NCI-H2107 (cell line): Measurements from ENCODE around the gene AKT3.
"Not testable (repeated sequence)": the region's sequence is repeated elsewhere in the genome, so short reads cannot be mapped to it uniquely, and the experiment has no call there.

ENCODE experiments used
- DNase-seq: peaks from one replicate; lab custom pipeline; 2025; lab: John Stamatoyannopoulos, UW

AKT3 gene

DNA sequence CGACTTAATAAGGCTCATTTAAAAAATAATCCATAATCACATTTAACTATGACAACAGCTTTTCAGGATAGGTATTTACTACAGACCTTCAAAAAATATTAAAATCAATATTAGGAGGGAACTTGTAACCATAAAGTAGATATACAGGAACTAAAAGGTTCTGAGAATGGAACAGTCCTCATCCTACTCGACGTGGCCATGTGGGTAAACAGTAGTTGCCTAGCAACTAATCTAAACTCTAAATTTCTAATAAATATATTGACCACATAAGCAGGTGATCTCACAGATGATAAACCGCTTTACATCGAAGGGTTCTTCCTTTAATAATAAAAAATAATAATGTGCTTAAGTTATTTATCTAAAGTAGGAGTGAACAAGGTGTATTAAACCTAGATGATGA, 7.9 kb downstream of the AKT3 start:
- DNase-seq, result no peak

DNA sequence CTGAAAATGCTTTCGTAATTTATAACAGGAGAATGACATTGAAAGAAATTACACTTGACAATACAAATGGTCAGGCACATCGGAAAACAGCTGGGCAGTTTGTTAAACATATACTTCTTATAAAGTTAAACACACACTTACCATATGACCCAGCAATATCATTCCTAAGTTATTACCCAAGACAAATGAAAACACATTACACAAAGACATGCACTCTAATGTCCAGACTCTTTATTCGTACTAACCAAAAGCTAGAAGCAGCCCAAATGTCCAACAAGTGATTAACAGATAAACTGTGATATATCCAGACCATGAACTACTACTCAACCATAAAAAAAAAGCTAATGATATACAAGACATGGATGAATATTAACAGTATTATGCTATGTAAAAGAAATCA, 8.5 kb downstream of the AKT3 start:
- no peak for DNase-seq

DNA sequence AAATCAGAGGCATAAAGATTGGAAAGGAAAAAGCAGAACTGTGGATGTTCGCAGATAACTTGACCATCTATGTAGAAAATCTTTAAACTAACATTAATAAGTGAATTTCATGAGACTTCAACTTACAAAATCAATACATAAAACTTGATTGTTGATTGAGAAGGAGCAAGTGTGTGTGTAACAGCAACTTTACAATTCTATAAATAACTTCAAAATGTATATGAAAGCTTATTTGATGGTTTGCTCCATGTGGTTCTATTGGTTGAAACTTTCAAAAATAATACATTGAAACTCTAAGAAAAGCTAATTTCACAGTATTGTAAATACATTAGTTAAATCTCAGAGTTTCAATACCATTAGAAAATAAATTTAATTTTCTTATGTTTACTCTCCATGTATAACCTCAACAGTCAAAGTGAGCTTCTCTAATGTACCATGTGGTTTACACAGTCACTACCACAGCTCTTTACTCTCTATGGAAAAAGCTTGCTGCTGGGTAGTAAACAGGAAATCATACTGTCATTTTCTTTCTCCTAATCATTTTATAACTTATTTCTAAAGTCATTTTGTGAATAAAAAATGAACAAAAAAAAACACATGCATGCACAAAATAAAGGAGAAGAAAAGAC, 12.0 kb downstream of the AKT3 start:
- no peak for DNase-seq

DNA sequence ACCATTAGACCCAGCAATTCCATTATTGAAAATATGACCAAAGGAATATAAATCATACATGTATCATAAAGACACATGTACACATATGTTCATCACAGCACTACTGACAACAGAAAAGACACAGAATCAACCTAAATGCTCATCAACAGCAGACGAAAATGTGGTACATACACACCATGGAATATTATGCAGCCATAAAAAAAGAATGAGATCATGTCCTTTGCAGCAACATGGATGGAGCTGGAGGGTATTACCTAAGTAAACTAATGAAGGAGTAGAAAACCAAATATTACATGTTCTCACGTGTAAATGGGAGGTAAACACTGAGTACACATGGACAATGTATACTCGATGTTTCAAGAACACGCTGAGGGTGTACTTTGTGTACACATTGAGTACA, 15.9 kb downstream of the AKT3 start:
- DNase-seq, result no peak

DNA sequence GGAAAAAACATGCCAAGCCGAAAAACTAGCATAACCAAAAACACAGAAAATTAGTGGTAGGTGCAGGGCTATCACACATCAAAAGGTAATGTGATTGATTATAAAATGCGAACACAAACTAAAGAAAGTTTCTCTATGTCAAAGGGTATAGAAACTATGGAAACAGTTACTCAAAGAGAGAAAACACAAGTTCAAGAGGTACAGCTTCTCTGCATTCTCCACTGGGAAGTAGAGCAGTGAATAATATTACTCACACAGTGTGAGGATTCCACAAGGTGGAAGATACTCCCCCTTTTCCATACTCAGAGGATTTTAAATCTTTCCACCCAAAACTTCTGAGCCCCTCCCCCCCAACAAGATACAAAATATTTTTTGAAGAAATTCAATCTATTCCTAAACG, 18.6 kb downstream of the AKT3 start:
- no peak for DNase-seq

DNA sequence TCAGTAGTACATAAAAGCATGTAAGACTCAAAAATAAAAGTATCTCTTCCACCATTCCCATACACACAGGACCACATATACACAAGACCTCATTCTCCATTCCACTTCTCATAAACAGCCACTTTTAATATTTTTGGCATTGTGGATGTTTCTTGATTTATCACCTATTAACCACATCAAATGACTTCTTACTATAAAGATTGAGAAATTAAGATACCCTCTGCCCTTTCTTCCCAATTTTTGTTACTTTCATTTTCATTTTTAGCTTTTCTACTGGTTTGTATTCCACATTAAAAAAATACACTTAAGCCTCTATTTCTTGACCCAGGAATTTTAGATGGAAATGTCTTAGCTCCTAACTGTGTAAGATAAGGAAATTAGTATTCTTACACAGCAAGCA, 22.8 kb downstream of the AKT3 start:
- no peak for DNase-seq

DNA sequence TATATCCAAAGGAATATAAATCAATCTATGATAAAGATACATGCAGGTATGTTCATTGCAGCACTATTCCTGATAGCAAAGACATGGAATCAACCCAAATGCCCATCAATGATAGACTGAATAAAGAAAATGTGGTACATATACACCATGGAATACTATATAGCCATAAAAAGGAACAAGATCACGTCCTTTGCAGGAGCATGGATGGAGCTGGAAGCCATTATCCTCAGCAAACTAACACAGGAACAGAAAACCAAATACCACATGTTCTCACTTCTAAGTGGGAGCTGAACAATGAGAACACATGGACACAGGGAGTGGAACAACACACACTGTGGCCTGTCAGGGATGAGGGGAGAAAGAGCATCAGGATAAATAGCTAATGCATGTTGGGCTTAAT, 25.1 kb downstream of the AKT3 start:
- not testable (repeated sequence) for DNase-seq

DNA sequence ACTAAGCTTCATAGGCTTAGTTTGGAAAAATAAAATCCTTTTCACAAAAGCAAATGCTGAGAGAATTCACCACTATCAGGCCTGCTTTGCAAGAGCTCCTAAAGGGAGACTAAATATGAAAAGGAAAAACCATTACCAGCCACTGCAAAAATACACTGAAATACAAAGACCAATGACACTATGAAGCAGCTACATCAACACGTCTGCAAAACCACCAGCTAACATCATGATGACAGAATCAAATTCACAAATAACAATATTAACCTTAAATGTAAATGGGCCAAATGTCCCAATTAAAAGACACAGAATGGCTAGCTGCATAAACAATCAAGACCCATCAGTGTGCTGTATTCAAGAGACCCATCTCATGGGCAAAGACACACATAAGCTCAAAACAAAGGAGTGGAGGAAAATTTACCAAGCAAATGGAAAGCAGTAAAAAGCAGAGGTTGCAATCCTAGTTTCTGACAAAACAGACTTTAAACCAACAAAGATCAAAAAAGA, 28.8 kb downstream of the AKT3 start:
- no peak for DNase-seq

DNA sequence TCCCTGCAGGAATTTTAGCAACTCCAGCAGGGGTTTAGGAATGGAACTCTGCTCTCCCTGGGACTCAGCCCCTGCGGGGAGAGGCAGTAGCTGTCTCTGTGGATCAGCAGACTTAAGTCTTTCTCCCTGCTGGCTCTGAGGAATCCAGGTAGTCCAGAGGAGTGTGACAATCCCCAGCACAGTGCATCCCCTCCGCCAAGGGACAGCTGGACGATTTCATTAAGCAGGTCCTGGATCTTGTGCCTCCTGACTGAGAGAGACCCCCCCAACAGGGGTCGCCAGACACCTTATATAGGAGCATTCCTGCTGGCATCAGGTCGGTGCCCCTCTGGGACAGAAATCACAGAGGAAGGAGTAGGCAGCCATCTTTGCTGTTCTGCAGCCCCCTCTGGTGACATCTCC, 30.6 kb downstream of the AKT3 start:
- no peak for DNase-seq

DNA sequence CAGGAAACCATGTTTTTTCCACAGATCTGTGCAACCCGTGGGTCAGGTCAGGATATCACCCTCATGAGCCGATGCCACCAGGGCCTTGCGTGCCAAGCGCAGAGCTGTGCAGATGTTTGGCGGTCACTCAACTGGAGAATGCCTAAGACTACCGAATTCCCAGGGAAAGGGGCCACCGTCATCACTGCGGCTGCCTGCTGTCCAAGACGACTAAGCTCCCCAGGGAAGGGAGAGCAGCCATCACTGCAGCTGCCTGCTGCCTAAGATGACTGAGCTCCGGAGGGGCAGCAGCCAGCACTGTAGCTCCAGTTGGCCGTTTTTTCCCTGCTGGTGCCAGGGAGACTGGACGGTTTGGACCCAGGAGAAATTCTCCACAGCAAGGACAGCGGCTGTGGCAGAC, 31.1 kb downstream of the AKT3 start:
- no peak for DNase-seq

DNA sequence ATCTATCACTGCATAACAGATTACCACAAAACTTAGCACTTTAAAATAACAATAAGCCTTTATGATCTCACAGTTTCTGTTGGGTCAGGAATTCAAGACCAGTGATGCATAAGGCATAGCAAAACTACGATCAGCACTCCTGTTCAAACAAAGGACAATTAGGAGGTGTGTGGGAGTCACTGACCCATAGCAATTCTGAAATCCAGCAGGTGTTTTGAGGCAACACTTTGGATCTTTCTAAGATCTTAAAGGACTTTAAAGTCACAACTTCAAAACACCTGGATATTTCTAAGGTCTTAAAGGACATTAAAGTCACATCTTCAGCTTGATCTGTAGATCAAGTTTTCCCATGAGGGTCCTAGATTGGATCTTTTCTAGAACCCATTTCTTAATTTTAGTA, 35.3 kb downstream of the AKT3 start:
- no peak for DNase-seq

DNA sequence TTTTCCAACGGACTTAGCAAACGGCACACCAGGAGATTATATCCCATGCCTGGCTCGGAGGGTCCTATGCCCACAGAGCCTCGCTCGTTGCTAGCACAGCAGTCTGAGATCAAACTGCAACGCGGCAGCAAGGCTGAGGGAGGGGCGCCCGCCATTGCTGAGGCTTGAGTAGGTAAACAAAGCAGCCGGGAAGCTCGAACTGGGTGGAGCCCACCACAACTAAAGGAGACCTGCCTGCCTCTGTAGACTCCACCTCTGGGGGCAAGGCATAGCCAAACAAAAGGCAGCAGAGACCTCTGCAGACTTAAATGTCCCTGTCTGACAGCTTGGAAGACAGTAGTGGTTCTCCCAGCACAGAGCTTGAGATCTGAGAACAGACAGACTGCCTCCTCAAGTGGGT, 42.7 kb downstream of the AKT3 start:
- not testable (repeated sequence) for DNase-seq

DNA sequence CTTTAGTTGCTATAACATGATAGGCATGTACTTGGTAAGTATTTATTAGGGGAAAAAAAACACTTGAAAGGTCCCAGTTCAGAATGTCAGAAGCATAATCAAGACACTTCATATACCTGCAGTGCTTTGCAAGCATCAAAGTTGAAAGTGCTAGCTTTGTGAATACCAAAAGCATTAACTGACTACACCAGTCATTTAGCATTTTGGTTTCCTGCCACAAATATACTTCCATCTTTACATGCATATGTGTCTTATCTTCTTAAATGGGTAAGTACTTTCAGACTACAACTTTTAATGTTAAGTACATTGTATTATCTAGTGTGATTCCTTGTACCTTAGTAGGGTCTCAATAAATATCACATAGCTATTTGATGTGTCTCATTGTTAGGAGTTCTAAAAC, 43.7 kb downstream of the AKT3 start:
- no peak for DNase-seq

DNA sequence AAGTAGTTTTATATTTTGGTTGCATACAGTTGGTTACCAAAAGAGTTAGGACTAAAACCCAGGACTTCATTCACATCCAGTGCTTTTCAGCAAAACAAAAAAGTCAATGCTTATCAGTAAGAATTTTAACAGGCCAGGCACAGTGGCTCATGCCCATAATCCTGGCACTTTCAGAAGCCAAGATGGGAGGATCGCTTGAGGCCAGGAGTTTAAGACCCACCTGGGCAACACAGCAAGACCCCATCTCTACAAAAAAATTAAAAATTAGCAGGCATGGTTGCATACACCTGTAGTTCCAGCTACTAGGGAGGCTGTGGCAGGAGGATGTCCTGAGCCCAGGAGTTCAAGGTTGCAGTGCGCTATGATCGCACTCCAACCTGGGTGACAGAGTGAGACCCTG, 47.3 kb downstream of the AKT3 start:
- no peak for DNase-seq

DNA sequence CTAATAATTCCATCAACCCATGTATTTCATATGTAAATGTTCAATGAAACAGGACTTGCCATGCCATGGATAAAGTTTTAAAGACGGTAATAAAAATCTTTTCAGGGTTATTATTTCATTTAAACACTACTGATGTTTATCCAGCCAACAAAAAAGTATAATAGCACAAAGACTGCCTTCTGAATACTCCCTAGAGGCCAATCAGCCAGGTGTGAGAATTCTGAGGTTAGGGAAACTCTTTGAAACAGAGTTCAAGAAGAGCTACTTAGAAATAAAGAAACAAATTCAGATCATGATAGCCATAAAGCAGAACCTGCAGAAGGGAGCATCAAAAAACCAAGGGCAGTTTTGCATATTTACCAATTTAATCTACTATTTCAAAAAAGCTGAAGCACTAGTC, 48.7 kb downstream of the AKT3 start:
- no peak for DNase-seq

DNA sequence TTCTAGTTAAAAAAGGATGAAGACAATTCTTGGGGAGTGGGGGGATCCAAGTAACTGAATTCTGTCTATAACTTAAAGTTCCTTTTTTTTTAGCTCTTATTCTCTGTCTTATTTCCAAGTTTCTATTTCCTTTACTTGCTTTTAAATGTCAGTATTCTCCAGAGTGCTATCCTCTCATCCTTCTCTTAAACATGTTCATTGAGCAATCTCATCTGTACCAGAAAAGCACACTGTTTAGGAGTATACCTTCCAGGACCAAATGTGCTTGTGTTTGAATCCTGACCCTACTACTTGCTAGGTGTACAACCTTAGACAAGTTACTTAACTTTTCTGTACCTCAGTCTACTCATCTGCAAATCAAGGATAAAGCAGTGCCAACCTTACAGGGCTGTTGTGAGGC, 50.1 kb downstream of the AKT3 start:
- no peak for DNase-seq

DNA sequence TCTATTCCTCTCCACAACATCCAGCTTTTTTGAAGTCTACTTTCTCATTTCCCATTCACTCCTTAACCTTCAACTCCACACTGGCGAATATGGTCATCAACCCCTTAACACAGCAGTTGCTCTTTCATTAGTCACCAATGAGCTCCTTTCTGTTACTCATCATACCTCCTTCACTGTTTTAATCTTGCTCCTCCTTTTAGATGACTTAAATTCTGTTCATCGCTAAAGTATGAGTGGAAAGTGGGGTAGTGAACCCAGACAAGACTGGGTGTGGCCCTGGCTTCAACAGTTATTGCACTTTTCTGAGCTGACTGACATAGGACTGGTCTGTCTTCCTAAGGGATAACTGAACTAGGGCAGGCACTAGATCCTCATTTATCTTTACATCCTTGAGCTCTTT, 51.3 kb downstream of the AKT3 start:
- no peak for DNase-seq

DNA sequence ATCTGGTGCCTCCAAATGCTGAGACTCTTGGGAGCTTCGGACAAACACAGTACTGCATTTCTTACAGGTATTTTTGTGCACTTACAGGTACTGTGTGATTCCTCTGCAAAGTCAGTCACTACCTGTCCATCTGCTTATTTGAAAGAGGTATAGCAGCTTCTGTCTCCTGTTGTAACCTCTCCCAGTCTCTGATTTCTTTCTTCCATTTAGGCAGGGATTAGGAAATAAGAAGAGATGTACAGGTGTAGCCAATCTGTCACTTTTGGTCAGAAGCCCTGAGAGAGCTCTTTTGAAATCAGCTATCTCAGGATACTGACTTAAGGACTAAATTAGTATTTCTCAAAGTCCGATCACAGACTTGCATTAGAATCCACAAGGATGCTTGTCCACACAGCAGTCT, 54.0 kb downstream of the AKT3 start:
- DNase-seq, result no peak

DNA sequence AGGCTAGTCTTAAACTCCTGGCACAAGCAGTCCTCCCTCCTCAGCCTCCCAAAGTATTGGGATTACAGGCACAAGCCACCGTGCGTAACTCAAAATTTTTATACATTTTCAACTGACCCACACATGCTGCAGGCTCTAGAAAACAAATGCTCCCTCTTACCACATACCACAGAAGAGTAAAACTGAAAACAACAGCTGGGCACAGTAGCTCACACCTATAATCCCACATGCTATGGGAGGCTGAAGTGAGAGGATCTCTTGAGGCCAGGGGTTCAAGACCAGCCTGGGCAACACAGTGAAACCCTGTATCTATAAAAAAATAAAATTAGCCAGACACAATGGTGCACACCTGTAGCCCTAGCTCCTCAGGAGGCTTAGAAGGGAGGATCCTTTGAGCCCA, 56.7 kb downstream of the AKT3 start:
- no peak for DNase-seq

DNA sequence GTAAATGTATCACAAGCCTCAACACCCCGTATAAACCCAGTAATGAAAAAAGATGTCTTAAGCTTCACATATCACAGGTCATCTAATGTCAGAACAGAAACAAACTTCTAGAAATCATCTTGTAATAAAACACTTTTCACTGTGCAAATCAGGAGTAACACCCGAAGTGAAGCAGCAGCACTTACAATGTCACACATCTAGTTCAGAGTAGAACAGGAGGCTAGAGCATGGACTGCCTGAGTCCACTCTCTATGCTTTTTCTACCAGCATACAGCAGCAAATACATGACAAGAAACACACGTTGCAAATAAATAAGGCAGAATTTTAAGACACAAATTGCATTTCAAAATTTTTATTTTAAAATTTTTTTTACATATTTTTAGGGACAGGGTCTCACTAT, 57.2 kb downstream of the AKT3 start:
- no peak for DNase-seq

DNA sequence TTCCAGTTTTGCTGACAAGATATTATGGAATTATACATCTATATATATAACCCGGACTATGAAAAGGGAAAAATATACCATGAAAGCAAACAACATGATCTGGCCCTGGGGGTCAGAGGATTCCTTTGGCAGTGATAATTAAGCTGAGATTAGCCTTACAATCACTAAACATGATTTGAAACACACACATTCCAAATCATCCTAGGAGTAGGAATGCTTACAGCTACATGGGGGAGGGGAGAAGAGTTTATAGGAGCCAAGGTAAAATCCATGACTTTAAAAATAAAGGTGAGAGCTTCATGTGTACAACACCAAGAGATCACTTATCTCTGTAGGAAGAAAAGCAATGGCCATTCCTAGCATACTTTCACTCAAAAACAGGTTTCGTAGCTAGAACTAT, 57.6 kb downstream of the AKT3 start:
- DNase-seq, result no peak

DNA sequence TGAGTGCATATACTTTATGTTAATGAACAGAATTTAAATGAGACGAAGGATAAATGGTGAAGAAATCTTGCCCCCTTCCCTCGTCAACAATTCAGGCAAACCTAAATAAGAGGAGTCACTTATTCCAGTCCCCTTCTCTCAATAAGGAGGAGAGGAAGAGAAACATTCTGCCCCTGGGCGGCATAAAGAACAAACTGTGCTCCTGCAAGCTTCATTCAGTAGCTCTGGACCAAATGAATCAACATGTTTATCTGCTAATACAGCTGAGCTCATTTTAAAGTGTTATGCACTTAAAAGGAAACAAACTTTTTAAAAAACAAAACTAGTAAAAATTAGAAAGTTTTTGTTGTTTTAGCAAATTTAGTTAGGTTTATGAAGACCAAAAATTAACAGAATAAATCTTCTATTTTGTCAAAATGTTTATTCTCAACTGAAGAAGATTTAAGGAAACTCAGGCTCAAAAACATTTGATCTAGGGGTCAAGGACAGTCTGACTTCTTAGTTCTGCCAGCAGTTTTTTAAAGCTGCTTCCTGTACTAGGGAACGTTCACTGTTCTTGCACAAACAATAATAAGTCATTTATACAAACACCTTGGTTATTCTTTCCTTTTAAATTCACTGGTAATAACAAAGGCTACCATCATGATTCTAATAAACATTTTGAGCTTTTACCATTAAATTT, 58.3 kb downstream of the AKT3 start:
- no peak for DNase-seq

DNA sequence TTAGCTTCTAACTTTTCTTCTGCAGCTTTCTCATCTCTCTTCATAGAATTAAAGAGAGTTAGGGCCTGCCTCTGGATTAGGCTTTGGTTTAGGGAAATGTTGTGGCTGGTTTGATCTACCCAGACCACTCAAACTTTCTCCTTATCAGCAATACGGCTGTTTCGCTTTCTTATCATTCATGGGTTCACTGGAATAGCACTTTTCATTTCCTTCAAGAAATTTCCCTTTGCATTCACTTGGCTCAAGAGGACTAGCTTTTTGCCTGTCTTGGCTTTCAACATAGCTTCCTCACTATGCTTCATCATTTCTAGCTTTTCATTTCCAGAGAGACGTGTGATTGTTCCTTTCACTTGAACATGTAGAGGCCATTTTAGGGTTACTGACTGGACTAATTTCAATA, 59.6 kb downstream of the AKT3 start:
- no peak for DNase-seq

DNA sequence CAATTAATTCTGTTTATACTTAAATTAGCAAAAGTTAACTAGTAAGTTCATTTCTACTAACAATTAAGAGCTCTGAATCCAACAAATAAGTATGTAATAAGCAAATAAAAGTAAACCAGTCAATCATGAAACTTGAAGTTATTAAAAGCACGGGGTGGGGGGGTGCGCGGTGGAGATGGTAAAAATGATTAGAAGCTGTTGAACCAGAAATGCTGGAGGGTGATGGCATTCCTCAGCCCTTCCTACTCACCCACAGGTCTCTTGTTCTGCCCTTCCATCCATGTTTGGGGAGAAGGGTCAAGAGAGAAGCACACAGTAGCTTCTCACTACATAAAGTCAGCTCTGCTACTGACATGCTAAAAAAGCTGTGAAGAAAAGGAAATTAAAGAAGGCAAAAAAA, 63.5 kb downstream of the AKT3 start:
- DNase-seq, result no peak
